ENCODE measurements around the gene PINK1.

- TF ChIP-seq CTCF (conservative IDR thresholded peaks at IDR 0.05; ENCODE audit: low read depth, low read length) (no peak), EZH2 (IDR thresholded peaks at IDR 0.05; ENCODE audit: borderline replicate concordance, low read depth, low read length, poor library complexity, severe bottlenecking) (no peak)
These were observed 12.2 kb upstream of the PINK1 start for GRCh38 chr1:20621012-20621411.
